Amygdala (tissue), 56 donors: Measurements from ENCODE around the gene POLR3GL.

ENCODE experiments used
- DNase-seq, 56 donors: peaks; one replicate each; lab custom pipeline; 2025; lab: John Stamatoyannopoulos, UW

The POLR3GL gene

GRCh38 chr1:145967288-145967687 is 2.8 kb downstream of the POLR3GL start:
- no peak for DNase-seq

DNA sequence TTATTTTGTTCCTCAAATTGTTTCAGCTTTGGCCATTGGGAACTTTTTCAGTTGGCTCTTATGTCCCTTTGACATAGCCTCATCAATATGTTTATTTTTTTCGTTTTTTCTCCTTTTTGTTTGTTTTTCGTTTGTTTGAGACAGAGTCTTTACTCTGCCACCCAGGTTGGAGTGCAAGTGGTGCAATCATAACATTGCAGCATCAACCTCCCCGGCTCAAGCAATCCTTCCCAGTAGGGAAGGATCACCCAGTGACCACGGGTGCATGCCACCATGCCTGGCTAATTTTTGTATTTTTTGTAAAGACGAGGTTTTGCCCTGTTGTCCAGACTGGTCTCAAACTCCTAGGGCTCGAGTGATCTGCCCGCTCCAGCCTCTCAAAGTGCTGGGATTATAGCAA is 8.1 kb downstream of the POLR3GL start:
- no peak for DNase-seq

- DNase-seq: no peak
Observed at GRCh38 chr1:145974721-145975120, 10.2 kb downstream of the POLR3GL start.

DNA sequence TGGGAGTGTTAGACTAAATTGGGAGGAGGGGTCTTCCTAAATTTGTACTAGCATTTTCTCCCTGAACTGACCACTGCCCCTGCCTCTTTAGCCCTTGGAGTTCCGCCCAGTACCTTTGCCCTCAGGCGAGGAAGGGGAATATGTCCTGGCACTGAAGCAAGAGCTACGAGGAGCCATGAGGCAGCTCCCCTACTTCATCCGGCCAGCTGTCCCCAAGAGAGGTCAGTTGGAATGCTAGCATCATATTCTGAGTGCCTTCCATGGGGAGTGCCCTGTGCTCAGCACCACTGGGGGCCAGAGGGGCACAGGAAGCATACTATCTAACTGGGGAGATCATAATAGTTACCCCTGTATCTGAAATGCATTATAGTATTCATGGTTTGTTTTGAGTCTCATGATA is 10.7 kb downstream of the POLR3GL start:
- no peak for DNase-seq

DNA sequence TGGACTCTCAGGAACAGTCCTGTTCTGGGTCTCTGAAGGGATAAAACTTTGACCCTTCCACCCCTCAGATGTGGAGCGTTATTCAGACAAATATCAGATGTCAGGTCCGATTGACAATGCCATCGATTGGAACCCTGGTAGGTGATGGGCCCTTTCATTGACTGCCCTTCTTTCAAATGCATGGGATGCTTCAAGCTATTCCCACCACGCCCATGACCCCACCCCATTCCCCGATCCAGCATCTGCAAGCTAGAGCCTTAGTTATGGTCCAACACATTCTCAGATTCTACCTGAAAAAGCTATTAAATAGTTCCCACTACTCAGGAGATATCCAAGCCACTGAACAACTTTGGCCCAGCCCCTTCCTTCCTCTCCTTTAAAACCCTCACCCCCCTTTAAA is 12.5 kb downstream of the POLR3GL start:
- DNase-seq: no peak

DNA sequence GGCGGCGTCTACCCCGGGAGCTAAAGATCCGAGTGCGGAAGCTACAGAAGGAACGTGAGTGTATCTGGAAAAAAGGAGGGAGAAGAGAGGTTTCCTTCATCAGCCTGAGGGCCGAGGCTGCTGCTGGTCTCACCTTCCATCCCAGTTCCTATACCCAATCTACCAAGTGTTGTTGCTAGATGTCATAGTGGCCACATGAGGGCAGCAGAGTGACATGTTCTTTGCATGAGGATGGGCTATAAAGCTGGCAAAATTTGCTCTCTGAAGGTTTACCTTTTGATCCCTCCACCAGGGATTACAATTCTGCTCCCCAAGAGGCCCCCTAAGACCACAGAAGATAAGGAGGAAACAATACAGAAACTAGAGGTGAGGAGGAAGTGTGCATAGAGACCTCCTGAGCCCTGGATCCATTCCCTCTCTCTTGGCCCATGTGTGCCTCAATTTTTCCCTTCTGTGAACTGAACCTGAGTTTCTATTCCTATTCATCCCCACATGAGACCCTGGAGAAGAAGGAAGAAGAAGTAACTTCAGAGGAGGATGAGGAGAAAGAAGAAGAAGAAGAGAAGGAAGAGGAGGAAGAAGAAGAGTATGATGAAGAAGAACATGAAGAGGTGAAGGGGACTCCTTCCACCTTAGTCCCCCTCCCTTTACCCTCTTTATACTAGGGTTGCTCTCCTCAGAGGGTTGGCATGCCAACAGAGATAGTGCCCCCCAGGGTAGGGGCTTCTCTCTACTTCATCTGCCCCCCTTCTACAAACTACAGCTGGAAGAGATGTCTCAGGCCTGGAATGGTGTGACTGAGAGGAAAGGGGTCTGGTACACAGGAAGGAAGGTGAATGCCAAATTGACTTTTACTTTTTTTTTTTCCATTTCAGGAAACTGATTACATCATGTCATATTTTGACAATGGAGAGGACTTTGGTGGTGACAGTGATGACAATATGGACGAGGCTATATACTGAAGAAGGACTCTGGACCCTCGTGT is 13.3 kb downstream of the POLR3GL start:
- peak in 47 of 56 donors; percentile 13 to 86 (median 50) for DNase-seq

GRCh38 chr1:145978471-145978853 is 14.0 kb downstream of the POLR3GL start:
- DNase-seq: no peak

DNA sequence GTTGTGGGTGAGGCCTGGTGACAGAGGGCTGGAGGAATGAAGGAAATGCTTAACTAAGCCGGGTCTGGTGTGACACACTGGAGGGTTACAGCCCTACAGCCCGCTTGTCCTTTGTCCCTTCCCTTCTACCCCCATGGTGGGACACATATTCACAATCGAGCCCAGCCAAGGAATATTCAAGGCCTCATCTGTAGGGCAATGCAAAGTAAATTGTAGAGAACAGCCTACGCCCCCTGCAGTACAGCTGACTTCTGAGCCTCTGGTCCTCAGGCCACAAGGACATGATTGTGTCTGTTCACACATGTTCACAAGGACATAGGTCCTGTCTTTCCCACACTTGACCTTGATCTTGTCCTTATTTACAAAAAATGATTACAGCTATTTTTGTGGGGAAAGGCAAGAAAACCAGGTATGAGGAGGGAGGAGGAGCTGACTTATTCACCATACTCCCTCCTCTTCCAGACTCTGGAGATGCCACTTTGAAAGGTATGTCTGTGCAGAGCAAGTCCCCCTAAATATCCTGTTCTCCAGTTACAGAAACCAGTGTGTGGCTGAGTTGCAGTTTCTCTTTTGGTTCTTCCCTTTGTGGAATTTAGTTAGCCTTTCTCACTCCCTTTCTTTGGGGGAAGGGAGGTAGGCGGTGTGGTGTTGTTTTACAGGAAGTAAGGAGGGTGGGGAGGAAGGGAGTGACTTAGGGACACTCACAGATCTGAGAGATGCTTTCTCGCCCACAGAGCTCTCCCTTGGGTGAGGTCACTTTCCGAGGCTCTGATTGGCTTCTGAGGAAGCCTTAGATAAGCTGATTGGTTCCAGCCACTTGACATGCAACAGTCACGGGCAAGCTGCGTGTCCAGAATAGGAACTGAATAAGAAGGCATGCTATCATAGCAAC is 14.6 kb downstream of the POLR3GL start:
- peak; percentile 29 to 97 (median 86) for DNase-seq

GRCh38 chr1:145979746-145980456 is 15.4 kb downstream of the POLR3GL start:
- no peak for DNase-seq

DNA sequence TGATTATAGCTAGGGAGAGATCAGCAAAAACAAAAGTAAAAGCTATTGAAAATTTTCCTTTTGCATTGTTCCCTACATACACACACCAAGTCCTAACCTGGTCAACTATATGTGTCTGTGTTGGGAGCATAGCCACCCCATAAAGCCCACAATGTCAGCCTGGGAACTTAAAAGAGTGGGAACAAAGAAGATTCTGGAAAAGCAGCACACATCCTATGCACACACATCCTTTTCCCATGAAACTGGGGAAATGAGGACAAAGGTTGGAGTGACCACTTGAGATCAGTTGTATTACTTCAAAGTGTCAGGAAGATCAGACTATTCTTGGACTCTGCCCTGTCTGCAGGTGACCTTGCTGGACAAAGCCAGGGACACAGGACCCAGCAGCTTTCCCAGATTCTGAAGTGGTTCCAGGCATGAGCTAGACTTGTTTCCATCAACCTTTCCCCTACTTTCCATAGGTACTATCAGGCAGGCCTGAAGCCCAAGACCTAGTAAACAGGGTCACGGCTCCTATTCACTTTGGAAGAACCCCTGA is 16.0 kb downstream of the POLR3GL start:
- no peak for DNase-seq

GRCh38 chr1:145982010-145982723 is 17.7 kb downstream of the POLR3GL start:
- no peak for DNase-seq

- DNase-seq: no peak
Observed at GRCh38 chr1:145983206-145983675, 18.8 kb downstream of the POLR3GL start.

- no peak for DNase-seq
Observed at GRCh38 chr1:145983960-145984830, 19.7 kb downstream of the POLR3GL start.

DNA sequence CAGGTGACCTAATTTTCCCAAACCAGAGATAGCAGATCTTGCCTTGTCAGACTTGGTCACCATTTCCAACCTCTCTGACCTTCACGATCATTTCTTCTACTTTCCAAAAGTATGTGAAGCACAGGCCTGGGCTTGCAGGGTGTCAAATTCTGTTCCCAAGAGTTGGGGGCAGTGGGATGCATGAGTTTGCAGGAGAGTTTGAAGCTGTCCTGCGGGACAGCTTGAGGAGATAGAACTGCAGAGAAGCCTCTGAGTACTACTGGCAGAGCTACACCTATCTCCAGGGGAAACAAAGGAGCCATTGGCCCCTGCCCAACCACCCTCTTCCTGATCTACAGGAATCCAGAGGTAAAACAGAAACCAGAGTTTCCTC is 20.6 kb downstream of the POLR3GL start:
- DNase-seq: no peak

GRCh38 chr1:145985502-145986439 is 21.3 kb downstream of the POLR3GL start:
- peak in 2 of 56 donors; percentile 12 to 18 for DNase-seq

GRCh38 chr1:145986551-145986950 is 22.1 kb downstream of the POLR3GL start:
- no peak for DNase-seq

DNA sequence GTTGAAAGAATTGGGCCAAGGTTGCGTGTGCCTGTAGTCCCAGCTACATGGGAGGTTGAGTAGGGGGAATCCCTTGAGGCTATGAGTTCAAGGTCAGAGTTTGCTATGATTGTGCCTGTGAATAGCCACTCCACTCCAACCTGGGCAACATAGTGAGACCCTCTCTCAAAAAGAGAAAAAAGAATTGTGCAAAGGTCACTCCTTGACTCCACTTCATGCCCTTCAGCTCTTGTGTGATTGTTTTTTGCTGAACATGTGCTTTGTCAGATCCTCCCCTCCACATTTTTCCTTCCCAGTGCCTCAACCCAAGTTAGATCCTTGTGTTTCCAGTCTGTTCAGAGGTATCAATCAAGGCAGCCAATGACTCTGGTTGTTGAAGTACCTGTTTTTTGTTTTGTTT is 23.4 kb downstream of the POLR3GL start:
- no peak for DNase-seq
